ENCODE results near the gene HECW1.

- TF ChIP-seq POLR2AphosphoS5 (IDR thresholded peaks at IDR 0.05; ENCODE audit: borderline replicate concordance, low read depth, low read length) (no peak), EZH2 (IDR thresholded peaks at IDR 0.05) (no peak)
Observed at GRCh38 chr7:43559171-43559945, 446.9 kb downstream of the HECW1 start.

Measured in SK-N-MC (cell line).